BE2C (cell line): ENCODE measurements around the gene GNAI2.

Experiments used
- DNase-seq: peaks from one replicate; pipeline ENCODE4 v3.0.0-alpha.2; 2020
- H3K27me3 ChIP-seq: fragments of 250-450 bp; sonication (Bioruptor Pico); 2 replicates; pipeline ENCODE4 v1.5.1; 2020; ENCODE audit warnings: mild to moderate bottlenecking
- H3K36me3 ChIP-seq: fragments of 250-450 bp; sonication (Bioruptor Pico); 2 replicates; pipeline ENCODE4 v1.5.1; 2020; ENCODE audit warnings: mild to moderate bottlenecking
- H3K4me1 ChIP-seq: fragments of 250-450 bp; sonication (Bioruptor Pico); 2 replicates; pipeline ENCODE4 v1.5.1; 2020
- H3K4me3 ChIP-seq: 2 replicates; pipeline ENCODE4 v1.5.1; 2011; ENCODE audit warnings: low read depth, low read length
- H3K9me3 ChIP-seq: fragments of 250-450 bp; sonication (Bioruptor Pico); 2 replicates; pipeline ENCODE4 v1.5.1; 2020
- CTCF ChIP-seq: IDR thresholded peaks from 2 replicates; pipeline ENCODE4 v1.5.1; 2012; ENCODE audit warnings: mild to moderate bottlenecking, low read depth, low read length

The GNAI2 gene

GRCh38 chr3:50267280-50267913 lies 31.4 kb downstream of the GNAI2 start:
- H3K4me1 ChIP-seq = no peaks in the 10 kb centered on the region
- no peaks in the 10 kb centered on the region for H3K27me3 ChIP-seq
- no peak for TF ChIP-seq CTCF

GRCh38 chr3:50268276-50268675 lies 32.3 kb downstream of the GNAI2 start:
- H3K9me3 ChIP-seq = no peaks in the 10 kb centered on the region
- peaks cover 3% of the 10 kb centered on the region for H3K27me3 ChIP-seq
- DNase-seq = no peak
- no peaks in the 10 kb centered on the region for H3K36me3 ChIP-seq
- no peak for TF ChIP-seq CTCF
- no peaks in the 10 kb centered on the region for H3K4me1 ChIP-seq
- H3K4me3 ChIP-seq = no peak overlapping the region

More at GRCh38 chr3:50267280-50267913, 31.4 kb downstream of the GNAI2 start:
- H3K4me3 ChIP-seq = no peak overlapping the region
- H3K9me3 ChIP-seq = no peaks in the 10 kb centered on the region
- no peaks in the 10 kb centered on the region for H3K36me3 ChIP-seq
- no peak for DNase-seq

GRCh38 chr3:50268703-50269451 lies 32.9 kb downstream of the GNAI2 start, which contains the start of gene SEMA3B:
SEMA3B (plus strand) TSS chr3:50269147; CDS start chr3:50269241, 94 bp downstream.
- no peaks in the 10 kb centered on the region for H3K9me3 ChIP-seq
- no peak for DNase-seq
- no peak for TF ChIP-seq CTCF
- peaks cover 9% of the 10 kb centered on the region for H3K27me3 ChIP-seq
- no peaks in the 10 kb centered on the region for H3K36me3 ChIP-seq
- H3K4me3 ChIP-seq = no peak within 1 kb of the TSS
- H3K4me1 ChIP-seq = no peaks in the 10 kb centered on the region

DNA sequence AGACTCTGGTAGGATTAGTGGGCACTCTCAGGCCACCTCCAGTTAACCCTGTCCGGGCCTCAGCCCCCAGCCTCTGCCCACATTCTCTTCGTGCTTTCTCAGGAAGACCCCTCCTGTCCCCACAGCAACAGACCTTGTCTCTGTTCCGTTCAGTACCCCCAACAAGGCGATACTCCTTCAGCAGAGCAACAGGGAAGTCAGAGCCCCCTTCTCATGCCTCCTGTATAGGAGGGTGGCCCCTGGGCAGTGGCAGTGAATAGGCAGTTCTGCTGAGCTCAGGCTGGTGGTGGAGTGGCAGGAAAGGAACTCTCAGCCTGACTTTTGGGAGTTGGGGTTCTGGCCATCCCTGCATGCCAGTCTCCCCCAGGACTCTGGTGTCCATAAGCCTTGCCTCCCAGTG lies 33.5 kb downstream of the GNAI2 start:
- Histone ChIP-seq H3K9me3 (no peaks in the 10 kb centered on the region), H3K4me3 (no peak overlapping the region), H3K4me1 (no peaks in the 10 kb centered on the region), H3K36me3 (no peaks in the 10 kb centered on the region), H3K27me3 (peaks cover 15% of the 10 kb centered on the region)
- TF ChIP-seq CTCF = no peak
- DNase-seq = no peak

DNA sequence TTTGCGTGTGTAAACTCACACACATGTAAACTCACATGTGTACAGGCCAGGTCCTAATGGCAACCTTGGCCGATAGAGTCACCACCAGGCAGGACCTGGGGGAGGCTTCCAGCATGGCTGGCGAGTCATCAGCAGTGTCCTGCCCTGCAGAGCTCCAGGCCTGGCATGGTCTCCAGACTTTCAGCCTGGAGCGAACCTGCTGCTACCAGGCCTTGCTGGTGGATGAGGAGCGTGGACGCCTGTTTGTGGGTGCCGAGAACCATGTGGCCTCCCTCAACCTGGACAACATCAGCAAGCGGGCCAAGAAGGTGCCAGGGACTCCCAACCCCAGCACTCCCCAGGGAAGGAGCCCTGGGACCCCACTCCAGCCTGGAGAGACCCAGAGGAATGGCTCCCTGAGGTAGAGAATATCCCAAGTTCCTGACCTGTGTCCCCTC lies 34.0 kb downstream of the GNAI2 start:
- H3K4me3 ChIP-seq = no peak overlapping the region
- H3K36me3 ChIP-seq = no peaks in the 10 kb centered on the region
- DNase-seq = no peak
- TF ChIP-seq CTCF = no peak
- no peaks in the 10 kb centered on the region for H3K4me1 ChIP-seq
- peaks cover 21% of the 10 kb centered on the region for H3K27me3 ChIP-seq
- no peaks in the 10 kb centered on the region for H3K9me3 ChIP-seq
